ENCODE results near the gene GFRA1. TPM values are rescaled to one million over a fixed set of nuclear protein-coding genes. Genes with fewer than 3 reads are reported as not detected.

Gene GFRA1
- polyA plus RNA-seq, 1 donor (not counting 4 experiments of a cell fraction or from before 2014, with no cell fraction given): not detected

- Histone ChIP-seq H3K4me3 (ENCODE audit: control insufficient read depth in 2 of 3, extremely low read depth in 1 of 3, insufficient read depth in 2 of 3, low read depth in 1 of 3, low read length in 3 of 3) (no peak overlapping the region), H3K79me2 (ENCODE audit: control insufficient read depth, insufficient read depth, low read length) (no peaks in the 10 kb centered on the region), H3K27ac (ENCODE audit: control insufficient read depth, insufficient read depth, low read length) (no peak overlapping the region), H3K4me1 (ENCODE audit: control insufficient read depth, extremely low read depth, insufficient read depth, low read length) (peaks cover 23% of the 10 kb centered on the region), H3K9me3 (ENCODE audit: control insufficient read depth, low read depth, low read length) (no peaks in the 10 kb centered on the region), H3K9me1 (ENCODE audit: control insufficient read depth, extremely low read depth, insufficient read depth, low read length) (no peaks in the 10 kb centered on the region), H3K4me2 (ENCODE audit: control insufficient read depth, extremely low read depth, insufficient read depth, low read depth, low read length) (no peak overlapping the region), H4K20me1 (ENCODE audit: control insufficient read depth, extremely low read depth, insufficient read depth, low read length) (no peaks in the 10 kb centered on the region), H3K36me3 (ENCODE audit: control insufficient read depth in 2 of 2, extremely low read depth in 1 of 2, insufficient read depth in 2 of 2, low read length in 2 of 2) (no peaks in the 10 kb centered on the region), H3K27me3 (ENCODE audit: control insufficient read depth, extremely low read depth, insufficient read depth, low read length) (peaks cover 52% of the 10 kb centered on the region), H2AFZ (ENCODE audit: control insufficient read depth, low read length) (no peak overlapping the region), H3K9ac (ENCODE audit: control insufficient read depth, extremely low read depth, insufficient read depth, low read length) (no peak overlapping the region)
- FAIRE-seq: no peak
- dilution Hi-C loops (cut with MboI; ENCODE audit: extremely low pct_ligation_motif_present, low sequenced_read_pairs): no loop called here
- TF ChIP-seq CTCF (optimal IDR thresholded peaks at IDR 0.05 in 1 of 3, IDR thresholded peaks at IDR 0.05 in 1 of 3, conservative IDR thresholded peaks at IDR 0.05 in 1 of 3; ENCODE audit: extremely low read depth in 1 of 3, insufficient read depth in 2 of 3, low read length in 3 of 3): no peak
- no peak for TF ChIP-seq EZH2 (IDR thresholded peaks at IDR 0.05; ENCODE audit: low read length)
- no peak for DNase-seq (ENCODE audit: low read depth, low spot score)
Measured at GRCh38 chr10:116269619-116270018, 3.4 kb downstream of the GFRA1 start.

DNA sequence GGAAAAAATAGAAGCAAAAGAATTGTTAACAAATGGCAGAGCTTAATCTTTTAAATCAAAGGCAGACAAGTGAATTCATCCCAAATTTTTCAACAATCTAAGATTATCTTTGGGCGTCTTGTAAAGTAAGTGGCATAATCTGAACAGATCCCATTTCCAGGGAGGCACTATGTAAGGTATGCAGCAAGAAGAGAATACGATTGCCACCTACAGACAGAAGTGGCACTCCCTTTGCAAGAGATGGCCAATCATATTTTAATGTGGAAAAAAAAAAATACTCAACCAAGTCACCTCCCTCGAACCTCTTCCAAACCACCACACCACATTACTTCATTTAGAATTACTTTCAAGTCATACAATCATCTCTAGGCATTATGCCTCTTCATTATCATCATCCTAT is 4.0 kb downstream of the GFRA1 start:
- no peak for FAIRE-seq
- no peak overlapping the region for H3K4me2 ChIP-seq (ENCODE audit: control insufficient read depth, extremely low read depth, insufficient read depth, low read depth, low read length)
- no peaks in the 10 kb centered on the region for H3K9me1 ChIP-seq (ENCODE audit: control insufficient read depth, extremely low read depth, insufficient read depth, low read length)
- TF ChIP-seq CTCF (optimal IDR thresholded peaks at IDR 0.05 in 1 of 3, IDR thresholded peaks at IDR 0.05 in 1 of 3, conservative IDR thresholded peaks at IDR 0.05 in 1 of 3; ENCODE audit: extremely low read depth in 1 of 3, insufficient read depth in 2 of 3, low read length in 3 of 3) (peak in 2 of 3 experiments; percentile 30 to 46), EZH2 (IDR thresholded peaks at IDR 0.05; ENCODE audit: low read length) (no peak)
- H3K9ac ChIP-seq (ENCODE audit: control insufficient read depth, extremely low read depth, insufficient read depth, low read length): no peak overlapping the region
- no peak overlapping the region for H3K4me3 ChIP-seq (ENCODE audit: control insufficient read depth in 2 of 3, extremely low read depth in 1 of 3, insufficient read depth in 2 of 3, low read depth in 1 of 3, low read length in 3 of 3)
- peaks cover 46% of the 10 kb centered on the region for H3K27me3 ChIP-seq (ENCODE audit: control insufficient read depth, extremely low read depth, insufficient read depth, low read length)
- H3K9me3 ChIP-seq (ENCODE audit: control insufficient read depth, low read depth, low read length): no peaks in the 10 kb centered on the region
- H3K4me1 ChIP-seq (ENCODE audit: control insufficient read depth, extremely low read depth, insufficient read depth, low read length): peaks cover 23% of the 10 kb centered on the region
- dilution Hi-C loops (cut with MboI; ENCODE audit: extremely low pct_ligation_motif_present, low sequenced_read_pairs): no loop called here
- H2AFZ ChIP-seq (ENCODE audit: control insufficient read depth, low read length): no peak overlapping the region
- no peak overlapping the region for H3K27ac ChIP-seq (ENCODE audit: control insufficient read depth, insufficient read depth, low read length)
- H4K20me1 ChIP-seq (ENCODE audit: control insufficient read depth, extremely low read depth, insufficient read depth, low read length): no peaks in the 10 kb centered on the region
- DNase-seq (ENCODE audit: low read depth, low spot score): no peak
- H3K79me2 ChIP-seq (ENCODE audit: control insufficient read depth, insufficient read depth, low read length): no peaks in the 10 kb centered on the region
- H3K36me3 ChIP-seq (ENCODE audit: control insufficient read depth in 2 of 2, extremely low read depth in 1 of 2, insufficient read depth in 2 of 2, low read length in 2 of 2): no peaks in the 10 kb centered on the region
